ENCODE results near the gene FAM210A.

GRCh38 chr18:13756671-13757070 is 30.3 kb upstream of the FAM210A start:
- TF ChIP-seq, protein P1, sequence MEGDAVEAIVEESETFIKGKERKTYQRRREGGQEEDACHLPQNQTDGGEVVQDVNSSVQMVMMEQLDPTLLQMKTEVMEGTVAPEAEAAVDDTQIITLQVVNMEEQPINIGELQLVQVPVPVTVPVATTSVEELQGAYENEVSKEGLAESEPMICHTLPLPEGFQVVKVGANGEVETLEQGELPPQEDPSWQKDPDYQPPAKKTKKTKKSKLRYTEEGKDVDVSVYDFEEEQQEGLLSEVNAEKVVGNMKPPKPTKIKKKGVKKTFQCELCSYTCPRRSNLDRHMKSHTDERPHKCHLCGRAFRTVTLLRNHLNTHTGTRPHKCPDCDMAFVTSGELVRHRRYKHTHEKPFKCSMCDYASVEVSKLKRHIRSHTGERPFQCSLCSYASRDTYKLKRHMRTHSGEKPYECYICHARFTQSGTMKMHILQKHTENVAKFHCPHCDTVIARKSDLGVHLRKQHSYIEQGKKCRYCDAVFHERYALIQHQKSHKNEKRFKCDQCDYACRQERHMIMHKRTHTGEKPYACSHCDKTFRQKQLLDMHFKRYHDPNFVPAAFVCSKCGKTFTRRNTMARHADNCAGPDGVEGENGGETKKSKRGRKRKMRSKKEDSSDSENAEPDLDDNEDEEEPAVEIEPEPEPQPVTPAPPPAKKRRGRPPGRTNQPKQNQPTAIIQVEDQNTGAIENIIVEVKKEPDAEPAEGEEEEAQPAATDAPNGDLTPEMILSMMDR (IDR thresholded peaks at IDR 0.05), result no peak
- no peak for TF ChIP-seq EZH2 (IDR thresholded peaks at IDR 0.05; ENCODE audit: borderline replicate concordance, insufficient read depth, low read depth, low read length, poor library complexity, severe bottlenecking)
